Epithelial cell of proximal tubule (primary cell): ENCODE data around the gene SLC25A23. TPM values are rescaled to one million over a fixed set of nuclear protein-coding genes. Genes with fewer than 3 reads are reported as not detected.
"Not testable (repeated sequence)": the region's sequence is repeated elsewhere in the genome, so short reads cannot be mapped to it uniquely, and the experiment has no call there.

Source experiments
- DNase-seq: peaks from one replicate; pipeline ENCODE4 v3.0.0-alpha.2; 2011; ENCODE audit warnings: low read depth
- H3K4me3 ChIP-seq: 2 replicates; pipeline ENCODE4 v1.5.1; 2011; ENCODE audit warnings: low read depth, mild to moderate bottlenecking, low read length
- total RNA-seq: library from RNA; depleted of rRNA; stranded (reverse); fragments of >200 nt; gene quantifications from 2 replicates; pipeline ENCODE4 v1.2.3, GENCODE V29; 2015
- TF ChIP-seq, protein P1 (sequence below): conservative IDR thresholded peaks from 2 replicates; pipeline ENCODE4 v1.5.1; 2012; ENCODE audit warnings: low read depth, mild to moderate bottlenecking, low read length

Gene SLC25A23
- total RNA-seq, 1 donor from 2014 or later, result 34.1 TPM

DNA sequence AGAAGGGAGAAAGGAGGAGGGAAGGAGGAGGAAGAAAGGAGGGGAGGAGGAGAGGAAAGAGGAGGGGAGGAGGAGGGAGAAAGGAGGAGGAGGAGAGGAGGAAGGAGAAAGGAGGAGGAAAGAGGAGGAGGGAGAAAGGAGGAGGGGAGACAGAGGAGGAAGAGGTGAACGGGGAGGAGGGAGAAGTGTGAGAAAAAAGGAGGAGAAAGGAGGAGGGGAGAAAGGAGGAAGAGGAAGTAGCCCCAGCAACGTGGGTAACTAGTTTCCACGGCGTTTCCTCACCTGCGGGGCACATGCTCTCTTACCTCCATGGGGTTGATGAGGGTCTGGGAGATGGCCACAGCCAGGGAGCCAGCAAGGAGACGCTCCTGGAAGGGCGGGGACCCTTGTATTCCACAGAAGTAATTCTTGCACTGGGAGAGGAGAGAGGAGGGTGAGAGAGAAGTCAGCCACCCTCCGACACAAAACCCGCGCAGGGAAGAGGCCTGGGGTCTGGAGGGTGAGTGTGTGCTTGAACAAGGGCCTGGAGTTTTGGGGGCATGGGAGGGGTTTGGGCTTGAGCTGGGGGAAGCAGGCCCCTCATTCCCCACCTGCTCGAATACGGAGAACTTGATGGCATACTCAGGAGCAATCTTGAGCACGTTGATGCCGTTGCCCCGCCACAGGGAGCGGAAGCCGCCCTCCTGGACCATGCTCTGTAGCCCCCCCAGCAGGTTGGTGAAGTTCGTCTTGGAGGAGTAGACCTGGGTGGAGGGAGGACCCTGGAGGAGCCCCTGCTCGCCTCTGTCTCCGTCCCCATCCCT is 30.0 kb downstream of the SLC25A23 start:
- no peak for DNase-seq
- TF ChIP-seq, protein P1, sequence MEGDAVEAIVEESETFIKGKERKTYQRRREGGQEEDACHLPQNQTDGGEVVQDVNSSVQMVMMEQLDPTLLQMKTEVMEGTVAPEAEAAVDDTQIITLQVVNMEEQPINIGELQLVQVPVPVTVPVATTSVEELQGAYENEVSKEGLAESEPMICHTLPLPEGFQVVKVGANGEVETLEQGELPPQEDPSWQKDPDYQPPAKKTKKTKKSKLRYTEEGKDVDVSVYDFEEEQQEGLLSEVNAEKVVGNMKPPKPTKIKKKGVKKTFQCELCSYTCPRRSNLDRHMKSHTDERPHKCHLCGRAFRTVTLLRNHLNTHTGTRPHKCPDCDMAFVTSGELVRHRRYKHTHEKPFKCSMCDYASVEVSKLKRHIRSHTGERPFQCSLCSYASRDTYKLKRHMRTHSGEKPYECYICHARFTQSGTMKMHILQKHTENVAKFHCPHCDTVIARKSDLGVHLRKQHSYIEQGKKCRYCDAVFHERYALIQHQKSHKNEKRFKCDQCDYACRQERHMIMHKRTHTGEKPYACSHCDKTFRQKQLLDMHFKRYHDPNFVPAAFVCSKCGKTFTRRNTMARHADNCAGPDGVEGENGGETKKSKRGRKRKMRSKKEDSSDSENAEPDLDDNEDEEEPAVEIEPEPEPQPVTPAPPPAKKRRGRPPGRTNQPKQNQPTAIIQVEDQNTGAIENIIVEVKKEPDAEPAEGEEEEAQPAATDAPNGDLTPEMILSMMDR, result no peak

DNA sequence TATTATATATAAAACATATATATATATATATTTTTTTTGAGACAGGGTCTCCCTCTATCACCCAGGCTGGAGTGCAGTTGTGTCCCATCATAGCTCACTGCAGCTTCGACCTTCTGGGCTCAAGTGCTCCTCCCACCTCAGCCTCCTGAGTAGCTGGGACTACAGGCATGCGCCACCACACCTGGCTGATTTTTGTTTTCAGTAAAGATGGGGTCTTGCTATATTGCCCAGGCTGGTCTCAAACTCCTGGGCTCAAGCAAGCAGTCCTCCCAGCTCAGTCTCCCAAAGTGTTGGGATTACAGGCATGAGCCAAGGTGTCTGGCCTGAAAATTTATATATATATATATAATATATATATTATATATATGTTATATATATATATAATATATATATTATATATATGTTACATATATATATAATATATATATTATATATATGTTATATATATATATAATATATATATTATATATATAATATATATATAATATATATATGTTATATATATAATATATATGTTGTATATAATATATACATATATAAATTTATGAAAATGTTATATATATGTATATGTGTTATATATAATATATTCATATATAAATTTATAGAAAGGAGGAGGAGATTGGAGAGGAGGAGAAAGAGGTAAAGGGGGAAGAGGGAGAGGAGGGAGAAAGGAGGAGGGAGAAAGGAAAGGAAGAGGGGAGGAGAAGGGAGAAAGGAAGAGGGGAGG is 30.7 kb downstream of the SLC25A23 start:
- DNase-seq, H3K4me3 ChIP-seq: not testable (repeated sequence)

More for the DNA sequence above, 30.0 kb downstream of the SLC25A23 start:
- no peak overlapping the region for H3K4me3 ChIP-seq

DNA sequence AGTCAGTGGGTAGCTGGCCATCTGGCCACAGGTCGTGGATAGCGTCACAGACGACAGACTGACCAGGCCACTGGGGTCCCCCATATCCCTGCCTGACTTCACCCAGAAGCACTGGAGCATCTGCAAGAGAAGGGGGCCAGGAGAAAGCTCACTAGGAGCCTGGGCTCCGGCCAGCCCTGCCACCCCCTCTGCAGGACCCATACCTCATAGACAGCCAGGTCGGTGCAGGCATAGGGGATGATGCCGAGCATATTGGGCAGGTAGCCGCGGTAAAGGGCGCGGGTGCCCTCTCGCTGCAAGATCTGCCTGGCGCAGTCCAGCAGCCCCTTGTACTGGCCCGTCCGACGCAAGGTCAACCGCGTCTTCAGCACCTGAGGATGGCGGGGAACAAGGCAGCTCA is 32.5 kb downstream of the SLC25A23 start:
- TF ChIP-seq, protein P1, result no peak
- H3K4me3 ChIP-seq, result no peak overlapping the region
- no peak for DNase-seq

DNA sequence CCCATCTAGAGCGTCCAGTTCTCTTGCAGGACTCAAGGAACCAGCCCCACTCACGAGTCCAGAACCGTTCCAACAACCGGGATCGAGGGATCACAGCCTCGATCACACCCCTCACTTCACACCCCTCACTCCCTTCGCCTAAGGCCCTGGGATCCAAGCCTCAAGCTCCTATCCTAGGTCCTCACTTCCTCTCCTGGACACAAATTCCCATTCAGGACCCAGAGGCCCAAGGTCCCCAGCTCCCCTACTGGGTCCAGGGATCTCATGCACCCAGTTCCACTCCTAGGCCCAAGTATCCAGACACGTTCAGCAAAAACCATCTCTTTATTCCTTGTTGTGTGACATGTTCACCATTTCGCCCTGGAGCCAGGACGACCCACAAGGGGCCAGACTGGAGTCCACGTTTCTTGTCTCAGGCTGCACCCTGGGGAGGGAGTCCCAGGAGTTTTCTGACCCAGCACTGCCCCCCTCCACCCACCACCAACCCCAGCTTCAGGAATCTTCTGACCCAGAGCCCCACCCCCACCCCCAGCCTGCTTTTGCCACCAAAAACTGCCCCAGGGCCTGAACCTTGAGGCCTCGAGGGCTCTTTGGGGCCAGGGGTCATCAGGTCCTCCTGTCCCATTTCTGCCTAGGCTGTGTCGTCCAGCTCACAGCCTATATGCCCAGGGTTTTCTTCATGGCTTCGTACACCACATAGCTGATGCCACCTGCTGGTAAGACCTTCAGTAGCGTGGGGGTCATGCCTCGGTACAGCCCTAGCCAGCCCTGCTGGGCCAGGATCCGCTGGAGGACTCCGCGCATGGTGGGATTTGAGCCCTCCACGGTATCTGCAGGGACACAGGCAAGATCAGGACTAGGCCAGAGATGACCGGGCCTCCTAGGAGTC is 33.6 kb downstream of the SLC25A23 start:
- peak overlapping the region; percentile 31 for H3K4me3 ChIP-seq
- TF ChIP-seq, protein P1, result no peak
- no peak for DNase-seq

DNA sequence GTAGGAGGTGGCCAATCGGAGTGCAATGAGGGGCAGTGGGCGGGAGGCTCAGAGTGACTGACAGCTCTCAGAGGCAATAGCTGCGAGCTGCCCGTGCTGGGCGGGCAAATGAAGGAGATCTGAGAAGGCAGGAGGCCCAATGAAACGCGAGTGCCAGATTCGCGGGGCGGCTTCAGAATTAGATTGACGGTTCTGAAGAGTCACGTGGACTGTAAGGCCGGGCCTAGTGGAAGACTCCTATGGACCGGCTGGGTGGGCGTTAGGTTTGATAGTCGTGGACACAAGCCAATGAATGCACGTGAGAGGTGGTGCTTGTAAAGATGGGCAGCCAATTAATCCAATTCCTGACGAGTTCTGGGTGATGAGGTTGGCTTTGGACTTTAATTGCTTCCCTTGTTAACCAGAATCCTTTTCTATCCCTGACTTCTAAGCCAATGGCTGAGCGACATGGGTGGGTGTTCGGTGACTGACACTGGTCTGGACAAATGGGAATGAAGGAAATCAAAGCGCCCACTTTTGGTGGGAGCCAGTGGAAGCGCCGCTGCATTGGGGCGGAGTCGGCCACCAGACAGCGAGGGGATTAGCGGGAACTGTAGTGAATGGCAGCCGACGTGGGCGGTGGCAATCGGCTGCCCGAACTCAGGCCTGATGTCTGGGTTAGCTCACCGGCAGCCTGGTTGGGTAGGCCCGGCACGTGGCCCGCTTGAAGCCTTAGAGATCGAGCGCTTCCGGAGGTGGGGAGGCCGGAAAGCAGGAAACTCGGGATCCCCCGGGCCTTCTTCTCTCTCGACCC is 34.5 kb downstream of the SLC25A23 start:
- H3K4me3 ChIP-seq, result peak overlapping the region; percentile 31
- DNase-seq, result peak; percentile 100
- TF ChIP-seq, protein P1, result no peak

DNA sequence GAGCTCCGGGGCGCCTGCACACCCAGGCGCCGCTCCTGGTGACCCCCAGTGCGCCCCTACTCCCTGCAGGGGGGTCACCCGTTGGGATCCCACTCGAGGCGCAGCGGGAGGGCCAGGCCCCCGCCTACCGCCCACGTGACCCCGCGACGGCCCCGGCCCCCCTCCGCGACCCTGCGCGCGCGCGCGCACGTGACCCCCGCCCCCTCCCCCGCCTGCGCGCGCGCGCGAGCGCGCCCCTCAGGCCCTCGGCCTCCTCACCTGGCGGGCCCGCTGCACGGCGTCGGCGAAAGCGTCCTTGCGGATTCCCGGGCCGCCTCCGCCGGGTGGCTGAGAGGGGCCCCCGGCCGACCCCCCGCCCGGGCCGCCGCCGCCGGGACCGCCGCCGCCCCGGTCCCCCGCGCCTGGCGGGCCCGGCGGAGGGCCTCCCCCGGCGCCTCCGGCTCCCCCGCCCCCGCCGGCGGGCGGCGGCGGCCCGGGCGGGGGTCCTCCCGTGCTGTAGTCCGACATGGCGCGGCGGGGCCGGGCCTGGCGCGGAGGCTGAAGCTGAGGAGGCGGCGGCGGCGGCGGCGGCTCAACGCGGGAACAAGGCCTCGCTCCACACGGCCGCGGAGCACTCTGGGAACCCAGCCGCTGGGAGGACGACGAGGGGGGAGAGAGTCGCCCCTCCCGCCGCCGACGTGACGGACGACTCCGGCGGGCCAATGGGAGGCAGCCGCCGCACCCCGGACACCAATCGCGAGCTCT is 35.2 kb downstream of the SLC25A23 start, which contains the start of gene KHSRP:
KHSRP (minus strand) TSS at position 617 of the 744 bp plus-strand sequence; CDS start at position 507, 110 bp downstream.
- DNase-seq, result no peak
- TF ChIP-seq, protein P1, result no peak
- H3K4me3 ChIP-seq, result peak within 1 kb of the TSS; percentile 98
